ENCODE data around the gene HDGF. TPM values are rescaled to one million over a fixed set of nuclear protein-coding genes. Genes with fewer than 3 reads are reported as not detected.
"Not testable (repeated sequence)": the region's sequence is repeated elsewhere in the genome, so short reads cannot be mapped to it uniquely, and the experiment has no call there.

HDGF gene
- polyA plus RNA-seq, 1 donor, result 142 TPM

DNA sequence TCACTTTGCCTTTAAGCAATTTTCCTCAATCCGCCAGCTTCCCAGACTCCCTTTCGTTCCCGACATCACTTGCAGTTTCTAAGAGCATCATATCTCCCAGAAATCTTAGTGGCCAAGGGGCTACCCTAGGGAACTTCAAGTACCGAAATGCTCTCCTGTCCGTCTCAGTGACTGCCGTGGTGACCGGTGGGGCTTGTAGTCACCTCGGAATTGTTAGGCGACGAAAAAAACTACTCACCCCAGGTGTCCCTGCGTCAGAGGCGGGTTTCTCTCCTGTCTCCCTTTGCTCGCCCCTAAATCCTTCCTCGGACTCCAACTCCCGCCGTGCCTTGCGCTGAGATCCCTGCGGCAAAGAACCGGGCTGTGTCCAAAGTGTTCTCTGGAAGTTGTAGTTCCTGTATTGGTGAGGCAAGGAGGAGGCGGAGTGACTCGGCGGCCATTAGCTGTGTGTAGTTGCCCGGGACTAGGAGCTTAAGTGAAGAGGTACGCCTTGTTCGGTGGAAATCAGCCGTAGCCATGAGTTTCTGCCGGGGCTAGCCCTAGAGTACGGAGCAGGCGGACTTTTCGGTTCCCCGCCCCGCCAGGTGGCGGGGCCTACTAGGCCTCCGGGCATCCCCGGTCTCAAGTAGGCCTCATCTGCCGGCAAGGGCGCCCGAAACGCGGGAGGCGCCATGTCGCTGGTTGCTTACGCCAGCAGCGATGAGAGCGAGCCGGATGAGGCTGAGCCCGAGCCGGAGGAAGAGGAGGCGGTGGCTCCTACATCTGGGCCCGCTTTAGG is 15.8 kb upstream of the HDGF start, which contains the start of gene PRCC:
PRCC (plus strand) TSS at position 435 of the 778 bp plus-strand sequence; CDS start at position 672, 237 bp downstream.
- DNase-seq, result peak; percentile 99

DNA sequence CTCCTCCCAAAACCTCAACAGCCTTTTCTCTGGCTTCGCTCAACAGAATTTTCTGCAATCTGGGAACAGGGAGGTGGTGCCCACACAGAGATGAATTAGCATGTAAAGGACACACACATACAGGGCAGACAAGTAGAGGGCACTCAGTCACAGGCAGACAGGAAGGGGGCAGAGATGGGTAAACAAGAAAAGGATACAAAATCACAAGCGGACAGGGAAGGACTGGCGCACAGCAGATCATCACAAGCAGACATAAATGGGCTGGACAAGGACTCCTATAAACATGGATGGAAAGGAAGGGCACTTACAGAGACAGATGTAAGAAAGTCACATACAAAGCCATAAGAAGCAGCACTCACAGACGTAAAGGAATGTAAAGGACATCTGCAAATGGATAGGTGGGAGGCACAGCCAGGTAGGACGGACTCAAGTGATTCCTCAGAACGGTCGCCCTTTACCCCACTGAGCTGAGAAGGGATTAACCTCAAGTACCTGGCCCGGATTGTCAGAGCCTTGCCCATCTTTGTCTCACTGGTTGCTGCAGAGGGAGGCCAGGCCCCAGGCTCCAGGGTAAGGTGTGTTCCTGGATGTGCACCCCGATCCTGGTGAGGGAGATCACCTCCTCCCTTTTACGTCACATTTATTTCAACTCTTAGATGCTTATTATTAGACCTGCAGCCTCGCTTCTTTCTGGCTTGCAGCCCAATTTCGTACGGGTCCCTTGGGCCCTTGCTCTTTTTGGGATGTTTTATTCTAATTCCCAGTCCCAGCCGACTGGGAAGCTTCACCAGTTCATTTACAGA is 15.0 kb upstream of the HDGF start:
- no peak for DNase-seq

DNA sequence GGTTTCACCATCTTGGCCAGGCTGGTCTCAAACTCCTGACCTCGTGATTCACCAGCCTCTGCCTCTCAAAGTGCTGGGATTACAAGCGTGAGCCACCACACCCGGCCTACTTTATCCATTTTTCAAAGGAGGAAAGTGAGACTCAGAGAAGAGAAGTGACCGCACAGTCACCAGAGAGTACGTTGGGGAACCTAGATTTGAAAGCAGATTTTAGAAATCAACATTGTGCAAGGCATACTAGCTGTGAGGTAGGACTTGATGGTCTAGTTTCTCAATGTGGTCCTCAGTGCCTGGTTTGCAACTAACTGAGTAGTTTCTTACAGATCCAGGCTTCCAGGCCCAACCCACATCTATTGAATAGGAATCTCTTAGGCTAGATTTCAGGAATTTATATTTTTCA is 14.2 kb upstream of the HDGF start:
- DNase-seq, result no peak

DNA sequence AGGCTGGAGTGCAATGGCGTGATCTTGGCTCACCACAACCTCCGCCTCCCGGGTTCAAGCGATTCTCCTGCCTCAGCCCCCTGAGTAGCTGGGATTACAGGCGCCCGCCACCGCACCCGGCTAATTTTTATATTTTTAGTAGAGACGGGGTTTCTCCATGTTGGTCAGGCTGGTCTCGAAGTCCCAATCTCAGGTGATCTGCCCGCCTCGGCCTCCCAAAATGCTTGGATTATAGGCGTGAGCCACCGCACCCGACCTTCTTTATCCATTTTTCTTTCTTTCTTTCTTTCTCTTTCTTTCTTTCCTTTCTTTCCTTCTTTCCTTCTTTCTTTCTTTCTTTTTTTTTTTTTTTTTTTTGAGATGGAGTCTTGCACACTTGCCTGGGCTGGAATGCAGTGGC is 13.7 kb upstream of the HDGF start:
- not testable (repeated sequence) for DNase-seq

DNA sequence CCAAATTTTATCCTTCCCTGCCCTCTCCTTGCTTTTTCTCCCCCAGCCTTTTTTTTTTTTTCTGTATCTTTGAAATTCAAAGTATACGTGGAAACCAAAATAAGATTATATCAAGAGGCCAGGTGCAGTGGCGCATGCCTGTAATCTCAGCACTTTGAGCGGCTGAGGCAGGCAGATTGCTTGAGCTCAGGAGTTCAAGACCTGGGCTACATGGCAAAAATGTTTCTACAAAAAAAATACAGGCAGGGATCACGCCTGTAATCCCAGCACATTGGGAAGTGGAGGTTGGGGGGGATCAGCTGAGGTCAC is 9.3 kb upstream of the HDGF start:
- DNase-seq, result no peak

DNA sequence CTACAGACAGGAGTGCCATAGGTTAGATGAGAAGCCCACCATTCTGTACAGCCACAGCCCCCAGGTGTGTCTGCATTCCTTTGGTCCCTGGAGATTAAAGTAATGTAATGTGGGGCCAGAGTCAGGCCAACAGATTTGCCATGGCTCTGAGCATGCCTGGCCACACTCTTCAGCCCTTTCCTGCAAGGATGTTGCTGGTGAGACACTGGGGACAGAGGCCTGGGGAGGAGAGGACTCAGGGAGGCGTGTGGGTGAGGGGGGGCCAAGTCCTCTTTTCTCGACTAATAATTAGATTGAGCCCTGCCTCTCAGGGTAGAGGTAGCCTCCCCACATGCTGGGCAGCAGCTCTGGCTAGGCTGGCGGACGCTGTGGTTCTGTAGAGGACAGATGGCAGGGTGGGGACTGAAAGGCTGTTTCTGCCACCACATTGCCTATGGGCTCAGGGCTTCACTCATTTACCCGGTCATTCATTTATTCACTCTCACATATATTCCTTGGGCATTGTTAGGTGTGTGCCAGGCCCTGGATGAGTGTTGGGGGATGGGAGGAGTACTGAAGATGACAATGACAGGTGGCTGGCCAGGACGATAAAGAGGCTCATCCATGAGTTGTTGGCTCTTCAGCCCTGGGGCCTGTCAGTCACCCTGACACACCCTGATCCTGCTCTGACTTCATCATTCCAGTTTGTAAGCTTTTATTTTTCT is 8.8 kb upstream of the HDGF start:
- DNase-seq, result no peak

DNA sequence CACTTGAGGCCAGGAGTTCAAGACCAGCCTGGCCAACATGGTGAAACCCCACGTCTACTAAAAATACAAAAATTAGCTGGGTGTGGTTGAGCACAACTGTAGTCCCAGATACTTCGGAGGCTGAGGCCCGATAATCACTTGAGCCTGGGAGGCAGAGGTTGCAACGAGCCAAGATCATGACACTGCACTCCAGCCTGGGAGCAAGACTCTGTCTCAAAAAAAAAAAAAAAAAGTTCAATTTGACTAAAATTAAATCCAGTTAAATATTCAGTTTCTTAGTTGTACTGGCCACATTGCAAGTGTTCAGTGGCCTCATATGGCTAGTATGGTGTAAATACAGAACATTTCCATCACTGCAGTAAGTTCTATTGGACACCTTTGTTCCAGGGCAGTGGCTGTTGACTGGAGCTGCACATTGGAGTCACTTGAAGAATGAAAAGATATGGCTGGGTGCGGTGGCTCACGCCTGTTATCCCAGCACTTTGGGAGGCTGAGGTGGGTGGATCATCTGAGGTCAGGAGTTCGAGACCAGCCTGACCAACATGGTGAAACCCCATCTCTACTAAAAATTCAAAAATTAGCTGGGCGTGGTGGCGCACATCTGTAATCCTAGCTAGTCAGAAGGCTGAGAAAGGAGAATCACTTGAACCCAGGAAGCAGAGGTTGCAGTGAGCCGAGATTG is 6.2 kb upstream of the HDGF start:
- DNase-seq, result not testable (repeated sequence)

DNA sequence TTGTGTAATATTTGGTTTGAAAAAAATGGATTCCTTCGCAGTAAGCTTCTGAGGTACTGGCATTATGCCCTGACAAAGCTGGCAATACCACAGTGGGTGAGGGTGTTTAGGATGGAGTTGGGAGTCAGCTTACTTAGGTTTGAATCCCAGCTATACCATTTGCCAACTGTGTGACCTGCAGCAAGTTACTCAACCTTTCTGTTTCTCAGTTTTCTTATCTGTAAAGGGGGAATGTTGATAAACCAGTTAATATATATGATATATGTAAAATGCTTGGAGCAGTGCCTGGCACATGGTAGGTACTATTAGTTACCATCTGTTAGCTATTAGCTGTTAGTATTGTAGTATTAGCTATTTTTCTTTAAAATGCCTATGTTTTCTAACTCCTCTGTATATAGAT is 4.9 kb upstream of the HDGF start:
- DNase-seq, result no peak

DNA sequence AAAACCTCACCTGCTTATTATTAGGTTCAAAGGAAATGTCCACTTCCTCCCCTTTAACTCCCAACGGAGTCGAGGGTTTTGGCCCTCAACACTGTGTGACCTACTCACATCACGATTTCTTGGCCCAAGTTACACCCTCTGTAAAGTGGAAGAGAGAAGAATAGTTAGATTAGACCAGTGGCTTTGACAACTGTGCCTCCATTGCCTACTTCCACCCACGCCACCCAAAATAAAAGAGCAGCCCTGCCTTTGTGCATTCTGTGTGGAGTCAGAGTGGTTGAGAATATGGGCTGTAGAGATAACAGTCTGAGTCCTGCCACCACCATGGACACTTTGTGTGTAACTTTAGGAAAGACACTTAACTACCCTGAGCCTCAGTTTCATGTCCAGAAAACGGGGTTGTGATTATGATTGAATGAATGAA is 4.1 kb upstream of the HDGF start:
- DNase-seq, result no peak

DNA sequence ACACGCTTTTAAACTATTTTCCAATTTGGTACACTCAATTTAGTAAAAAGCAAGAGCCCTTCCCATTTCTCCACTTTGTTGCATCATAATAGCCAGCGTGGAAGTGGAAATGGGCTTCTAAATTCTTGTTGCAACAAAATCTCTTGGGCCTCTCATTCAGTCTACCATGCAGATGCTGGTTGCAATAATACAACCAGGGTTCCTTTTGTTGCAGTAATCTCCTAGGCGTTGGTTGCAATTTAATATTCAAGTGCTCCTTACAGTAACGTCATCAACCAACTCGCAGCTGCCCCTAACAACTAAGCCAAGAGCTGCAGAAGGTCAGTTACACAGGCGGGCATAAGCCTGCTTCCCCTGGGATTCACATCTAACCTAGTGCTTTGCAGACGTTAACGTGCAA is 2.7 kb upstream of the HDGF start:
- no peak for DNase-seq

DNA sequence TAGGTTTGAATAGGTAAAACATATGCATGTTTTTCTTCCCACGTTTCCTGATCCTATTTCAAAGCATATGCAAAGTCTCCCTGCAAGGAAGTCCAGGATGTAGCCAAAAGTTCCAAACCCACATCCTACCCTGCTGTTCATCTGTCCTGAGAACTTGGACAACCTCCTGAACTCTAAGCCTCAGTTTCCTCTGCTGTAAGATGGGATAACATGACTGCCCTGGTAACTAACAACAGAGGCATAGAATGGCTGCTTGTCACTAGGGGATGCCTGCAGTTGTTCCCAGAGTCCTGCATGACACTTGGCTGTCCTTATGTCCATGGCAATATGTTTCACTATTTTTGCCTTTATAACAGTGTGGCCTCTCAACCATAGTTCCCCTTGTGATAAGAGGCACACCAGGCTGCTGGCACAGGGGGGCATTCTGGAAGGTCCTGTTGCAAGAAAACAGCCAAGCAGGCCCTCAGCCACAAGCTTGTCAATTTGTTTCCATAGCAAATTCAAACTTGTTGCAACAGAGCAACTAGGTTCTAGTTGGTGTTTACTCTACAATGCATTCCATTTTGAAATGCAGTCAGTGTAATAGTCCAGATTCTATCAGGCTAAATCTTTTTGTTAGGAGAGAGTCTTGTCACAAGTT is 1.5 kb upstream of the HDGF start:
- DNase-seq, result no peak

DNA sequence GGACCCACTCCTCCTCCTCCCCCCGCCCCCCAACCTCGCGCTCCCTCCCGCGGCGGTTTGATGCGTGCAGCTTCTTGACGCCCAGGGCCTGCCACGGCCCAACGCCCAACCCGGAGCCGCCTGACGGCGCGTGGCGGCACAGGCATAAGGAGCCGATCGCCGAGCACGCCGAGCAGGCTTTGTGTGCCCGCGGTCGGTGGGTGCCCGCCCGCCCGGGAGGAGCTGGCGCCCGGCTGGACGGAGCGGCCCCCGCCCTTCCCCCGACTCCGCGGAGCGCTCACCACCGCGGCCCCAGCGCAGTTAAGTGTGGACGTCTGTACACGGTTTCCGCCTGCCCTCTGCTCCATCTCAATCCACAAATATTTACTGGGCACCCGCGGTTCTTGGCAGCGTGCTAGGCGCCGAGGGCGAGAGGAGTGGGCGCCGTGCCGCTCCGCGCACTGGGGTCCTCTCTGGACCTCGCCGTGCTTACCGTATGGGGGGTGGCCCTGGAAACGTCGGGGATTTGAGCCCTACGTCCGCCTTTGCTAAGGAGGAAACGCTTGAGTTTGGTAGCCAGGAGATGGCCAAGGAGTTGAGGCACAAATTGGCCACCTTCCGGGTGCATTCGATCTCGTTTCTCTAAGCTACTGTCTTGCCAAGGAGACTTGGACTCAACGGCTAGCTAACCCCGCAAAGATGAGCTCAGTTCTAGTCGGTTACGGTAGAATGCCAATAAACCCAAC is 444 bp upstream of the HDGF start:
- DNase-seq, result peak; percentile 97

DNA sequence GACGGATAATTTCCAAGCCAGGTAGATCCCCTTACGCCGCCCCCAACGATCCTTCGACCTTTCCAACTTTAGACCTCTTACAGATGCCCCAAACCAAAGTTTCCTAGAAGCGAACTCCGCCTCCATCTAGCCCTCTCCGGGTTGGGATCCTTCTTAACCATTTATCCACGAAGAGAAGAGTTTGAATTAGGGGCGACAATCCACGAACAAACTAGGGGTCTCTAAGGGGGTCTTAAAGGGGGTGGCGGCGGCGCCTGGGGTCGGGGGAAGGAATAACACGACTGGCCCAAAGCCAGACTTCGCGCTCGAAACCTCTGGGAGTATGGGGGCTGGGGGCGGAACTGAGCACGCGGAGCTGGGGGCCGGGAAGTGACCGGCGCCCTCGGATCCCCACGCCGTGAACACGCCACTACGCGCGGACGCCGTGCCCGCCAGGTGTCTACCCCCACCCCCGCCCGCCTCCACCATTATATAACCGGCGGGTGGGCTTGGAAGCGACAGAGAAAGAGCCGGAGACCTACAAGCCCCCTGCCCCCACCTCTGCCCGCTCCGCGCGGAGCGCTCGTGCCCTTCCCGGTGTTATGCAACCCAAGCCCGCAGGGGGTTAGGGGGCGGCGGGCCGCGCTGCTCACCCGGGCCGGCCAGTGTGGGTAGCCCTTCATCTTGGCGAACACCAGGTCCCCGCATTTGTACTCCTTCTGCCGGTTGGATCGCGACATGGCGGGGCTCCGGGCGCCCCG is 594 bp downstream of the HDGF start:
- DNase-seq, result peak; percentile 52

DNA sequence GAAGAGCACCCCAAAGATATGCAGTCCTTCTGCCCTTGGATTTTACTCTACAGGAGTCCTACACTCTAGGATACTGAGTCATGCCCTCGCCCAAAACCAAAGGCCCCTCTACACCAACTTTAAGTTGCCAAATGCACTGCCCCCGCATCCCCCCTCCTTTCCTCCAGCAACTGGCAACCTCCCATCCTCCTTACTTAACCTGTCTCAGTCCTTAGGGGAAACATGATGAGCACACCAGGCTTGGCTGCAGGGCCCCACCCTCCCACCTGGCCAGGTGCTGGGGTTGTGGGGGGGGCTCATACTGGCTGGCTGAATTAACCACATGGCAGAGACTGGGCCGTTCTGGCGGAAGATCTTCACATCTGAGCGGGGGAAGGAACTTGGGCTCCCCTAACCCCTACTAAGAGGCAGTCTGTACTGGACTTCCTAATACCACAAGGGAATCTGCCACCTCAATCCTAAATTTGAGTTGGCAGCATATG is 1.2 kb downstream of the HDGF start:
- no peak for DNase-seq

DNA sequence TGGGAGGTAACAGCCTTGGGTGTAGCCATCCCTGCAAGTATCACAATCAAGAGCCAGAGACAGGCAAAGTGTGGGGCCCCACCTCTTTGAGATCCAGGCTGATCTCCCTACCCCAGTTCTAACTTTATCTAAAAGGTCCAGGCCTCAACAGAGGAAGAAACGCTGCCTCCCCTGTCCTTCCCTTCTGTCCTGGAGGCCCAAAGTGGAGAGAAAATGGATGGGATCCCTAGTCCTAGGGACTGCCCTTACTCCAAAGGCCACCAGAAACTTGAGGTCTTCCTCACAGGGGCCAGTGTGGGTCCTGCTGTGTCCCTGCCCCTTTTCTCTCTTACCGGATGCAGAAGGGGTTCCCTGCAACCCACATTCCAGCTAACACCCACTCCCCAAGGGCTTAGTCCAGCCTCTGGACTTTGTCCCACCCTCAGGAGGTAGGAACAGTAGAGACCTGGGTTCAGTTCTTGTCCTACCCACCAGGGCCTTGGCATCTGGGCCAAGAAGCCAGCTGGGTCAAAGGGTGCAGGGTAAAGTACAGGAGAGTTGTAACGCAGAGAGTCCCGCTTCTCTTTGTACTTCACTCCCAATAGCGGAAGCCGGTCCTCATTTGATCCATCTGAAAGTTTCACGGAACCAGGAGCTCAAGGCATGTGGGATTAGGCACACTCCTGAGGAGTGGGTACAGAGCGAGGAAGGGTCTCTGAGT is 1.9 kb downstream of the HDGF start:
- no peak for DNase-seq

DNA sequence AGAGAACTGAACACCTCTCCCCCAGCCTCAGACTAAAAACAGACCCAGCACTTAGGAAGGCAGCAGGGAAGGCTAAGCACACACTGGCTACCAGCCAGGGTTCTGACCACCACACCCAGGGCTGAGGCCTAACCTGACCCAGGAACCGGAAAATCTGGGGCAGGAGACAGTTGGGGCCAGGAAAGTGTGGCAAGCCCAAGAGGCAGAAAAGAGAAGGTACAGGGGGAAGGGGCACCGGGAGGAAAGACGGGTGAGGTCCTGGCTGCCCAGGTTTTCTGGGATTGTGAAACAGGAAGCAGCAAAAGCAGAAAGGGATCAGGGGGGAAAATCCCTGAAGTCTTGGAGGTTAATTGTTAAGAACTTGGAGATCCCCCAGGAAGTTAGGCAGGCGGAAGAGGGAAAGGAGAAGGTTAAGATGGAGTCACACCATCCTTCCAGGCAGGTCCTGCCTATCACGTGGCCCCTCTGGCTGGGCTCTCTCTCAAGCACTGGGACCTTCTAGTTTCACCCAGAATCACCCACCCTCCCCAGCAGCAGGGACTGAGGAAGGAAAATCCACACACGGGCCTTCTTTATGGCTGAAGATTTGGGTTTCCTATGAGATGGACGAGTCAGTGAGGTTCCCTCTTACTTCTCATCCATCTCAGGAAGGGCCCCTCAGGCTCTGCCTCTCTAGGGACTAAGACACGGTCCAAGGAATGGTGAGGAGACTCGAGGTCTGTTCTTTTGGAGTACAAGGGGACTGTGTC is 2.6 kb downstream of the HDGF start:
- DNase-seq, result peak; percentile 52

DNA sequence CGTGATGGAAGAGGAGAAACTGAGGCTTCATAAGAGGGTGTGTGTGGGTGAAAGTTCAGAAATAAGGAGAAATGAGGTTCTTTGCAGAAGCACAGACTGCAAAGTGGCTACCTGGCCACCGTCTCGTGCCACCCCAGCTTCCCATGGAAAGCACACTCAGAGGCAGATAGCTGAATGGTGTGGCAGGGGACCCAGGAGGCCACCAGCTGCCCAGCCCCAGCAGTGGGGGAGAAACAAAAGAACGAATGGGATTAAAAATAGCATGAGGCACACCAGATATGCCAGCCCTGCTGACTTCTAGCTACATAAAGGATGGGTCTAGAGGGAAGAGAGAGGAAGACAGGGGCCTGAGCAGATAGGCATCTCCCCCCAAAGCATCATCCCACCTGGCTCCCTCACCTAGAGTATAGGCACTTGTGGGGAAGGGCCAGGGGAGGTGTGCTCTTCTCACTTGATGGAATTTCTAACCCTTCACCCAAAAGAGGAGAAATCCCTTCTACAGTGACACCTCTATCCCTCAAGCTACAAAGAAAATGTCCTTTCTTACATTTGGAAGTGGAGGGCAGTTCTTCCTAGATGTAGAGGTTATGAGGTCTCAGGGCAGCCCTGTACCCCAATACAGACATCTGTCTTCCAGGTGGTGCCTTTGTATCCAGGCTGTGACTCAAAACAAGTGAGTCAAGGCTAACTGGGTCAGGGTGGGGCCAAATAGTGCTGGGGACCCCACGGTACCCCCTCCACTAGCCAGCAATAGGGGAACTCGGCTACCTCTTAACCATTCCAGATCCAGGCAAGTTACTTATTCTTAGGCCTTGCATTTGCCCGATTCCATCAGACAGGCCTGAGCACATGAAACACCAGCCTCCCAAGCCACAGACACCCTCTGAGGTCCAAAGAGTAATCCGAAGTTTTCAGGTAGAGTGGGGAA is 3.5 kb downstream of the HDGF start:
- DNase-seq, result no peak

All from hindlimb muscle (tissue), 1 donor.